D721Med (cell line): ENCODE data around the gene GJD3.
"Not testable (repeated sequence)": the region's sequence is repeated elsewhere in the genome, so short reads cannot be mapped to it uniquely, and the experiment has no call there.

ENCODE experiments used
- DNase-seq: peaks from one replicate; pipeline ENCODE4 v3.0.0; 2011; ENCODE audit warnings: low spot score; ENCODE audit not compliant: insufficient read length
- FAIRE-seq: peaks from 2 replicates; lab custom pipeline; 2011; peaks lifted over from hg19 to GRCh38; lab: Jason Lieb, UNC
- TF ChIP-seq, protein P1 (sequence below): IDR thresholded peaks from 2 replicates; pipeline ENCODE4 v1.5.1; 2012; ENCODE audit warnings: mild to moderate bottlenecking, control low read depth; ENCODE audit not compliant: insufficient read depth; ENCODE audit errors: missing control alignments

GJD3 gene, protein sequence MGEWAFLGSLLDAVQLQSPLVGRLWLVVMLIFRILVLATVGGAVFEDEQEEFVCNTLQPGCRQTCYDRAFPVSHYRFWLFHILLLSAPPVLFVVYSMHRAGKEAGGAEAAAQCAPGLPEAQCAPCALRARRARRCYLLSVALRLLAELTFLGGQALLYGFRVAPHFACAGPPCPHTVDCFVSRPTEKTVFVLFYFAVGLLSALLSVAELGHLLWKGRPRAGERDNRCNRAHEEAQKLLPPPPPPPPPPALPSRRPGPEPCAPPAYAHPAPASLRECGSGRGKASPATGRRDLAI

GRCh38 chr17:40364121-40364861 is at the start of gene GJD3:
TSS of gene GJD3 (minus strand) at chr17:40364737. CDS start at chr17:40363815, 922 bp downstream.
- FAIRE-seq (no peak), DNase-seq (peak; percentile 11)
- TF ChIP-seq, protein P1, sequence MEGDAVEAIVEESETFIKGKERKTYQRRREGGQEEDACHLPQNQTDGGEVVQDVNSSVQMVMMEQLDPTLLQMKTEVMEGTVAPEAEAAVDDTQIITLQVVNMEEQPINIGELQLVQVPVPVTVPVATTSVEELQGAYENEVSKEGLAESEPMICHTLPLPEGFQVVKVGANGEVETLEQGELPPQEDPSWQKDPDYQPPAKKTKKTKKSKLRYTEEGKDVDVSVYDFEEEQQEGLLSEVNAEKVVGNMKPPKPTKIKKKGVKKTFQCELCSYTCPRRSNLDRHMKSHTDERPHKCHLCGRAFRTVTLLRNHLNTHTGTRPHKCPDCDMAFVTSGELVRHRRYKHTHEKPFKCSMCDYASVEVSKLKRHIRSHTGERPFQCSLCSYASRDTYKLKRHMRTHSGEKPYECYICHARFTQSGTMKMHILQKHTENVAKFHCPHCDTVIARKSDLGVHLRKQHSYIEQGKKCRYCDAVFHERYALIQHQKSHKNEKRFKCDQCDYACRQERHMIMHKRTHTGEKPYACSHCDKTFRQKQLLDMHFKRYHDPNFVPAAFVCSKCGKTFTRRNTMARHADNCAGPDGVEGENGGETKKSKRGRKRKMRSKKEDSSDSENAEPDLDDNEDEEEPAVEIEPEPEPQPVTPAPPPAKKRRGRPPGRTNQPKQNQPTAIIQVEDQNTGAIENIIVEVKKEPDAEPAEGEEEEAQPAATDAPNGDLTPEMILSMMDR = no peak

- not testable (repeated sequence) for DNase-seq, FAIRE-seq
Measured at GRCh38 chr17:40414312-40414711, 49.8 kb upstream of the GJD3 start.

- TF ChIP-seq, protein P1 = no peak
Measured at GRCh38 chr17:40412880-40413279, 48.3 kb upstream of the GJD3 start.

DNA sequence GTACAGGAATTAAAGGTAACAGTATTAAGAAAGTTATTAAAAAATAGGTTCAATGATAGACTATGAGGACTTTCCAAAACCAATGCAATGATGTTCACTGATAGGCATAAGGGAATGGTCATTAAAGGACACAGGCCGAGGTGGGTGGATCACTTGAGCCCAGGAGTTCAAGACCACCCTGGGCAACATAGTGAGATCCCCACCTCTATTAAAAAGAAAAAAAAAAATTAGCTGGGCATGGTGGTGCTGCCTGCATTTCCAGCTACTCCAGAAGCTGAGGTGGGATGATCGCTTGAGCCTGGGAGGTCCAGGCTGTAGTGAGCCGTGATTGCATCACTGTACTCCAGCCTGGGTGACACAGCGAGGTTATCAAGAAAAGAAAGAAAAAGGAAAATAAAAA is 47.3 kb upstream of the GJD3 start:
- FAIRE-seq (no peak), DNase-seq (no peak)
- TF ChIP-seq, protein P1 = no peak

More at GRCh38 chr17:40412880-40413279, 48.3 kb upstream of the GJD3 start:
- no peak for FAIRE-seq
- DNase-seq = no peak

- FAIRE-seq (no peak), DNase-seq (no peak)
- TF ChIP-seq, protein P1 = no peak
Measured at GRCh38 chr17:40410082-40410481, 45.5 kb upstream of the GJD3 start.

GRCh38 chr17:40409540-40409939 is 45.0 kb upstream of the GJD3 start:
- FAIRE-seq = not testable (repeated sequence)

GRCh38 chr17:40407460-40407859 is 42.9 kb upstream of the GJD3 start:
- TF ChIP-seq, protein P1 = no peak
- DNase-seq (no peak), FAIRE-seq (no peak)

More at GRCh38 chr17:40409540-40409939, 45.0 kb upstream of the GJD3 start:
- DNase-seq = not testable (repeated sequence)

- FAIRE-seq = no peak
- TF ChIP-seq, protein P1 = no peak
- DNase-seq = no peak
Measured at GRCh38 chr17:40404003-40404402, 39.5 kb upstream of the GJD3 start.
